Stimulated activated CD4-positive, alpha-beta T cell treated with anti-CD3 and anti-CD28 coated beads, Interleukin-12 subunit alpha, Interleukin-12 subunit beta, amount 100 ng/mL, for 4 hours (primary cell): Measurements from ENCODE around the gene PLEKHA3.
"Not testable (repeated sequence)": the region's sequence is repeated elsewhere in the genome, so short reads cannot be mapped to it uniquely, and the experiment has no call there.

Source experiments
- DNase-seq: peaks from one replicate; pipeline ENCODE4 v3.0.0-alpha.2; 2020

Gene PLEKHA3

GRCh38 chr2:178480227-178481181 lies at the start of gene PLEKHA3:
TSS of gene PLEKHA3 (plus strand) at chr2:178480457. CDS start at chr2:178480870, 413 bp downstream.
- DNase-seq, result peak; percentile 69

GRCh38 chr2:178436662-178437061 lies 43.6 kb upstream of the PLEKHA3 start:
- DNase-seq, result no peak

- no peak for DNase-seq
These were observed 38.8 kb upstream of the PLEKHA3 start for GRCh38 chr2:178441426-178441825.

GRCh38 chr2:178448968-178449661 lies 31.1 kb upstream of the PLEKHA3 start:
- no peak for DNase-seq

GRCh38 chr2:178449700-178450523 lies 30.3 kb upstream of the PLEKHA3 start:
- DNase-seq, result peak; percentile 11

GRCh38 chr2:178450524-178450773 lies 29.8 kb upstream of the PLEKHA3 start:
- no peak for DNase-seq

- peak; percentile 96 for DNase-seq
These were observed 29.3 kb upstream of the PLEKHA3 start, which contains the start of the genes PJVK and PRKRA for GRCh38 chr2:178450774-178451525. TSS of gene PJVK (plus strand) at chr2:178451378. CDS start at chr2:178453410, 2,032 bp downstream. TSS of gene PRKRA (minus strand) at chr2:178451175. CDS start at chr2:178451030, 145 bp downstream.

- DNase-seq, result no peak
These were observed 27.9 kb upstream of the PLEKHA3 start for GRCh38 chr2:178452334-178452733.

- no peak for DNase-seq
These were observed 27.4 kb upstream of the PLEKHA3 start for GRCh38 chr2:178452870-178453269.

- DNase-seq, result no peak
These were observed 24.3 kb upstream of the PLEKHA3 start for GRCh38 chr2:178455947-178456346.

- no peak for DNase-seq
These were observed 22.8 kb upstream of the PLEKHA3 start for GRCh38 chr2:178457390-178457886.

GRCh38 chr2:178469219-178469849 lies 10.9 kb upstream of the PLEKHA3 start:
- no peak for DNase-seq

- not testable (repeated sequence) for DNase-seq
These were observed 8.9 kb upstream of the PLEKHA3 start for GRCh38 chr2:178471313-178471712.

- no peak for DNase-seq
These were observed 6.9 kb upstream of the PLEKHA3 start for GRCh38 chr2:178473373-178473772.

- no peak for DNase-seq
These were observed 6.3 kb upstream of the PLEKHA3 start for GRCh38 chr2:178473931-178474330.

GRCh38 chr2:178474560-178474959 lies 5.7 kb upstream of the PLEKHA3 start:
- DNase-seq, result no peak

- DNase-seq, result no peak
These were observed 3.8 kb upstream of the PLEKHA3 start for GRCh38 chr2:178476477-178476876.

GRCh38 chr2:178477443-178478129 lies 2.7 kb upstream of the PLEKHA3 start:
- DNase-seq, result no peak

- no peak for DNase-seq
These were observed 2.2 kb upstream of the PLEKHA3 start for GRCh38 chr2:178478130-178478438.

- peak; percentile 76 for DNase-seq
These were observed 1.6 kb upstream of the PLEKHA3 start, which contains the start of gene FKBP7 for GRCh38 chr2:178478439-178479274. TSS of gene FKBP7 (minus strand) at chr2:178478600. CDS start at chr2:178478499, 101 bp downstream.
